IMR-90 (cell line): ENCODE measurements around the gene RTP5. TPM values are rescaled to one million over a fixed set of nuclear protein-coding genes. Genes with fewer than 3 reads are reported as not detected.

Experiments
- ATAC-seq: fragments of 200-7000 bp; cut with Tn5 transposase; 2 replicates; pipeline ENCODE4 v1.9.1; 2020; ENCODE audit warnings: low read depth, mild to moderate bottlenecking, moderate library complexity
- BruUV-seq: library from RNA; stranded (reverse); fragments of 400-500 nt; replicated peaks from 2 replicates; lab custom pipeline; 2021; lab: Mats Ljungman, UMichigan
- CTCF ChIA-PET: fragments of 300-600 bp; formaldehyde crosslinking; extraction: SDS; loops from one replicate; lab custom pipeline; 2021; ENCODE audit warnings: antibody characterized with exemption; lab: Yijun Ruan, JAX
- POLR2A ChIA-PET: fragments of 300-600 bp; sonication (Branson Sonifier 250); formaldehyde crosslinking; loops from one replicate; lab custom pipeline; 2022; ENCODE audit warnings: antibody characterized with exemption; ENCODE audit not compliant: unreplicated experiment; lab: Charles Lee
- DNase-seq: peaks from one replicate; pipeline ENCODE4 v3.0.0; 2013
- H2AFZ ChIP-seq: replicated peaks from 2 replicates; pipeline ENCODE3; 2013; ENCODE audit warnings: low read length, mild to moderate bottlenecking; ENCODE audit not compliant: poor library complexity
- H2AK5ac ChIP-seq: 2 replicates; pipeline ENCODE4 v1.6.1; 2013; ENCODE audit warnings: low read depth, low read length, inconsistent platforms
- H2AK9ac ChIP-seq: replicated peaks from 2 replicates; pipeline ENCODE3; 2013; ENCODE audit warnings: mild to moderate bottlenecking, low read depth, low read length, moderate library complexity; ENCODE audit not compliant: poor library complexity
- H2BK120ac ChIP-seq: 2 replicates; pipeline ENCODE4 v1.6.1; 2013; ENCODE audit warnings: low read depth, low read length, inconsistent platforms
- H2BK15ac ChIP-seq: 3 replicates; pipeline ENCODE4 v1.6.1; 2013; ENCODE audit warnings: low read depth, low read length, inconsistent platforms
- H2BK20ac ChIP-seq: 2 replicates; pipeline ENCODE4 v1.6.1; 2013; ENCODE audit warnings: low read depth, mild to moderate bottlenecking, inconsistent platforms, low read length, moderate library complexity
- H2BK5ac ChIP-seq: 2 replicates; pipeline ENCODE4 v1.6.1; 2013; ENCODE audit warnings: mild to moderate bottlenecking, low read depth, low read length, inconsistent platforms; ENCODE audit not compliant: poor library complexity, severe bottlenecking
- H3K14ac ChIP-seq: replicated peaks from 2 replicates; pipeline ENCODE4 v1.6.1; 2013; ENCODE audit warnings: low read depth, low read length, inconsistent platforms
- H3K18ac ChIP-seq: 2 replicates; pipeline ENCODE4 v1.6.1; 2013; ENCODE audit warnings: low read depth, low read length, control low read depth
- H3K23ac ChIP-seq: 2 replicates; pipeline ENCODE4 v1.6.1; 2013; ENCODE audit warnings: low read depth, low read length, inconsistent platforms
- H3K27ac ChIP-seq: 2 replicates; pipeline ENCODE4 v1.5.1; 2013; ENCODE audit warnings: mild to moderate bottlenecking, control low read depth, low read length; ENCODE audit not compliant: insufficient read depth
- H3K27me3 ChIP-seq: 2 replicates; pipeline ENCODE4 v1.6.1; 2013; ENCODE audit warnings: low read length; ENCODE audit not compliant: control insufficient read depth, insufficient read depth
- H3K36me3 ChIP-seq: 2 replicates; pipeline ENCODE4 v1.6.1; 2013; ENCODE audit warnings: low read length, mixed read lengths; ENCODE audit not compliant: control insufficient read depth, insufficient read depth
- H3K4ac ChIP-seq: 2 replicates; pipeline ENCODE4 v1.6.1; 2013; ENCODE audit warnings: low read depth, low read length, inconsistent platforms
- H3K4me1 ChIP-seq: 2 replicates; pipeline ENCODE4 v1.6.1; 2013; ENCODE audit warnings: low read length, mixed read lengths; ENCODE audit not compliant: control insufficient read depth, insufficient read depth
- H3K4me2 ChIP-seq: 2 replicates; pipeline ENCODE4 v1.6.1; 2013; ENCODE audit warnings: low read depth, mild to moderate bottlenecking, control low read depth, low read length, moderate library complexity
- H3K4me3 ChIP-seq: 2 replicates; pipeline ENCODE4 v1.5.1; 2013; ENCODE audit warnings: low read depth, mild to moderate bottlenecking, control low read depth, low read length, moderate library complexity; ENCODE audit not compliant: insufficient read depth
- H3K56ac ChIP-seq: 2 replicates; pipeline ENCODE4 v1.6.1; 2013; ENCODE audit warnings: low read length, inconsistent platforms; ENCODE audit not compliant: insufficient read depth; ENCODE audit errors: extremely low read depth
- H3K79me1 ChIP-seq, 2 experiments: 2 replicates each; pipeline ENCODE4 v1.6.1; 2013; ENCODE audit warnings: low read length in 2 of 2, inconsistent platforms in 1 of 2, low read depth in 1 of 2
- H3K9ac ChIP-seq: 2 replicates; pipeline ENCODE4 v1.6.1; 2013; ENCODE audit warnings: low read depth, low read length, control low read depth
- H3K9me1 ChIP-seq: 2 replicates; pipeline ENCODE4 v1.6.1; 2013; ENCODE audit warnings: low read length, inconsistent platforms; ENCODE audit not compliant: insufficient read depth
- H3K9me3 ChIP-seq: 2 replicates; pipeline ENCODE4 v1.6.1; 2013; ENCODE audit warnings: low read length; ENCODE audit not compliant: control insufficient read depth, insufficient read depth
- H4K20me1 ChIP-seq: 2 replicates; pipeline ENCODE4 v1.6.1; 2013; ENCODE audit warnings: low read length, inconsistent platforms; ENCODE audit not compliant: insufficient read depth
- H4K5ac ChIP-seq: 2 replicates; pipeline ENCODE4 v1.6.1; 2013; ENCODE audit warnings: mild to moderate bottlenecking, low read depth, low read length, control low read depth
- H4K8ac ChIP-seq, 2 experiments: 2 replicates each; pipeline ENCODE4 v1.6.1; 2013; ENCODE audit warnings: low read depth in 2 of 2, low read length in 2 of 2, control low read depth in 1 of 2, inconsistent platforms in 1 of 2
- H4K91ac ChIP-seq: 2 replicates; pipeline ENCODE4 v1.6.1; 2013; ENCODE audit warnings: low read depth, low read length, inconsistent platforms; ENCODE audit not compliant: insufficient read depth
- CEBPB ChIP-seq: IDR thresholded peaks from 2 replicates; pipeline ENCODE4 v1.6.1; 2012; ENCODE audit warnings: low read depth, low read length, improper control_type of control experiment
- CHD1 ChIP-seq: IDR thresholded peaks from 2 replicates; pipeline ENCODE4 v1.6.1; 2012; ENCODE audit warnings: low read depth, low read length, improper control_type of control experiment
- CTCF ChIP-seq: conservative IDR thresholded peaks from 2 replicates; pipeline ENCODE4 v1.5.1; 2012; ENCODE audit warnings: mild to moderate bottlenecking, low read depth, low read length, improper control_type of control experiment
- ELK1 ChIP-seq: fragments of 150-350 bp; IDR thresholded peaks from 2 replicates; pipeline ENCODE4 v1.6.1; 2016; ENCODE audit warnings: low read depth, mild to moderate bottlenecking, low read length, moderate library complexity, borderline replicate concordance
- MAFK ChIP-seq: IDR thresholded peaks from 2 replicates; pipeline ENCODE4 v1.6.1; 2012; ENCODE audit warnings: low read depth, low read length, improper control_type of control experiment
- MAZ ChIP-seq: IDR thresholded peaks from 2 replicates; pipeline ENCODE4 v1.6.1; 2012; ENCODE audit warnings: low read depth, mild to moderate bottlenecking, low read length, improper control_type of control experiment, moderate library complexity, borderline replicate concordance
- MXI1 ChIP-seq: IDR thresholded peaks from 2 replicates; pipeline ENCODE4 v1.6.1; 2012; ENCODE audit warnings: low read depth, mild to moderate bottlenecking, low read length, moderate library complexity, borderline replicate concordance
- POLR2A ChIP-seq: IDR thresholded peaks from 2 replicates; pipeline ENCODE4 v1.6.1; 2012; ENCODE audit warnings: mild to moderate bottlenecking, low read depth, low read length
- RFX5 ChIP-seq: IDR thresholded peaks from 2 replicates; pipeline ENCODE4 v1.8.0; 2012; ENCODE audit warnings: low read depth, mild to moderate bottlenecking, low read length, moderate library complexity
- SMC3 ChIP-seq: fragments of 150-350 bp; IDR thresholded peaks from 2 replicates; pipeline ENCODE4 v1.6.1; 2016; ENCODE audit warnings: low read depth, mild to moderate bottlenecking, antibody characterized with exemption, low read length, moderate library complexity
- USF2 ChIP-seq: fragments of 150-350 bp; IDR thresholded peaks from 2 replicates; pipeline ENCODE4 v1.6.1; 2017; ENCODE audit warnings: mild to moderate bottlenecking, antibody characterized with exemption, low read length, low read depth
- WGBS, 2 experiments: methylation state at CpG; one replicate each; pipeline versions ENCODE4 v1.1.5 to v1.1.7; 2013; ENCODE audit warnings: missing lambda C conversion rate in 2 of 2; ENCODE audit not compliant: insufficient read length in 1 of 2; ENCODE audit errors: extremely low coverage in 2 of 2; 5-methylcytosine and 5-hydroxymethylcytosine counted together
- dilution Hi-C: fragments of 300-500 bp; cut with HindIII; formaldehyde crosslinking; loops from one replicate; pipeline ENCODE4 v1.14.3; 2018; ENCODE audit warnings: low sequenced_read_pairs; ENCODE audit not compliant: unreplicated experiment
- in situ Hi-C: fragments of 300-500 bp; cut with MboI; formaldehyde crosslinking; loops from 3 replicates; pipeline ENCODE4 v1.14.3; 2019; ENCODE audit warnings: low sequenced_read_pairs, inconsistent platforms, mixed read lengths
- intact Hi-C: fragments of 100-400 bp; cut with micrococcal nuclease; formaldehyde crosslinking; loops from 2 replicates; pipeline ENCODE4 v1.10.0; 2022
- polyA plus RNA-seq, 3 experiments: library from polyadenylated mRNA; depleted of rRNA; stranded (reverse); fragments of >200 nt; gene quantifications; 2 replicates each; pipeline ENCODE4 v1.2.3, GENCODE V29; 2012; ENCODE audit warnings: low replicate concordance in 1 of 3
- total RNA-seq: library from RNA; depleted of rRNA; stranded (reverse); fragments of >200 nt; gene quantifications from 2 replicates; pipeline ENCODE4 v1.2.3, GENCODE V29; 2012

The RTP5 gene
- total and polyA plus RNA-seq, 2 of the 4 experiments (the other 2 are of a cell fraction): not detected

- TF ChIP-seq CTCF (no peak), MXI1 (no peak)
Observed at GRCh38 chr2:241882091-241882625, 12.6 kb downstream of the RTP5 start (continued).

GRCh38 chr2:241884951-241885290 is 15.4 kb downstream of the RTP5 start:
- Histone ChIP-seq H3K9me3 (no peaks in the 10 kb centered on the region; the same call in 1 of the 2 replicates), H3K4me1 (no peaks in the 10 kb centered on the region), H3K23ac (no peak overlapping the region), H2AK9ac (no peak overlapping the region), H2BK5ac (no peak overlapping the region), H3K4me2 (no peak overlapping the region), H3K18ac (no peak overlapping the region), H3K27me3 (no peaks in the 10 kb centered on the region), H3K4me3 (no peak overlapping the region), H3K27ac (no peak overlapping the region), H3K79me1 (no peaks in the 10 kb centered on the region), H4K20me1 (no peaks in the 10 kb centered on the region), H4K8ac (no peak overlapping the region), H2AFZ (no peak overlapping the region), H2AK5ac (no peak overlapping the region), H4K5ac (no peak overlapping the region), H3K36me3 (no peaks in the 10 kb centered on the region), H2BK15ac (no peak overlapping the region), H3K4ac (no peak overlapping the region), H2BK20ac (no peak overlapping the region), H4K91ac (no peak overlapping the region), H3K9ac (no peak overlapping the region), H3K9me1 (no peaks in the 10 kb centered on the region), H3K14ac (no peak overlapping the region), H2BK120ac (no peak overlapping the region), H3K56ac (no peak overlapping the region)
- dilution Hi-C loops (no loop called here), in situ Hi-C loops (no loop called here), intact Hi-C loops (no loop called here)
- BruUV-seq: no TSS peak
- WGBS, 2 experiments: 83% methylated on average over 3 of the region's 8 CpGs; no CpG with 5 or more reads in 1 of the 2 experiments
- POLR2A ChIA-PET: no interaction called here
- TF ChIP-seq CEBPB (no peak), ELK1 (no peak), POLR2A (no peak), MAFK (no peak), CTCF (no peak), USF2 (no peak), SMC3 (no peak), CHD1 (no peak), RFX5 (no peak), MAZ (no peak)
- CTCF ChIA-PET: no interaction called here
- ATAC-seq: no peak
- no peak for DNase-seq
